ENCODE data around the gene HOMER2.

HOMER2 gene

GRCh38 chr15:82855286-82856100 lies 97.0 kb downstream of the HOMER2 start:
- no peak for DNase-seq

- DNase-seq, result no peak
These were observed 98.0 kb downstream of the HOMER2 start for GRCh38 chr15:82854554-82854953.

GRCh38 chr15:82852941-82853561 lies 99.5 kb downstream of the HOMER2 start:
- DNase-seq, result no peak

- DNase-seq, result no peak
These were observed 100.5 kb downstream of the HOMER2 start for GRCh38 chr15:82851981-82852511.

- no peak for DNase-seq
These were observed 101.1 kb downstream of the HOMER2 start for GRCh38 chr15:82851306-82851850.

GRCh38 chr15:82850731-82851130 lies 101.8 kb downstream of the HOMER2 start:
- DNase-seq, result no peak

- DNase-seq, result peak; percentile 56
These were observed 102.7 kb downstream of the HOMER2 start for GRCh38 chr15:82849556-82850512.

- no peak for DNase-seq
These were observed 104.1 kb downstream of the HOMER2 start for GRCh38 chr15:82848241-82848993.

GRCh38 chr15:82847703-82848102 lies 104.8 kb downstream of the HOMER2 start:
- DNase-seq, result no peak

GRCh38 chr15:82846621-82847020 lies 105.9 kb downstream of the HOMER2 start:
- no peak for DNase-seq

- no peak for DNase-seq
These were observed 106.8 kb downstream of the HOMER2 start for GRCh38 chr15:82845686-82846085.

- DNase-seq, result no peak
These were observed 109.0 kb downstream of the HOMER2 start for GRCh38 chr15:82843566-82843965.

GRCh38 chr15:82840166-82840565 lies 112.4 kb downstream of the HOMER2 start:
- no peak for DNase-seq

GRCh38 chr15:82839136-82839535 lies 113.4 kb downstream of the HOMER2 start:
- DNase-seq, result no peak

- DNase-seq, result no peak
These were observed 114.3 kb downstream of the HOMER2 start for GRCh38 chr15:82838096-82838735.

- DNase-seq, result no peak
These were observed 117.1 kb downstream of the HOMER2 start for GRCh38 chr15:82835391-82835917.

GRCh38 chr15:82833362-82833682 lies 119.2 kb downstream of the HOMER2 start:
- no peak for DNase-seq

- DNase-seq, result no peak
These were observed 119.7 kb downstream of the HOMER2 start for GRCh38 chr15:82832601-82833361.

- no peak for DNase-seq
These were observed 120.5 kb downstream of the HOMER2 start for GRCh38 chr15:82831894-82832600.
